Tongue (tissue), 2 donors: ENCODE results near the gene GH1. TPM values are rescaled to one million over a fixed set of nuclear protein-coding genes. Genes with fewer than 3 reads are reported as not detected.

ENCODE experiments used
- small RNA-seq: library from RNA; depleted of rRNA; stranded (forward); fragments of <200 nt; gene quantifications from one replicate; pipeline ENCODE3, GENCODE V24; 2014; ENCODE audit warnings: low replicate concordance
- total RNA-seq: library from RNA; depleted of rRNA; stranded (reverse); fragments of >200 nt; gene quantifications from one replicate; pipeline ENCODE4 v1.2.3, GENCODE V29; 2014

GH1 gene
- total RNA-seq, 1 donor from 2014 or later = not detected

Small RNA genes within 50 kb of the gene (small RNA-seq; reads per million reads assigned to genes)
- gene AC040958.1 (not detected), gene AC127029.1 (not detected), gene GH1 (not detected)

Other genes with a start within 250 kb of the GH1 start
- gene LIMD2, start 218.7 kb downstream of the GH1 start, total RNA-seq = 9.9 TPM
- gene STRADA, start 177.0 kb downstream of the GH1 start, total RNA-seq = 23.9 TPM
- gene CCDC47, start 145.2 kb downstream of the GH1 start, total RNA-seq = 102 TPM
- gene DDX42, start 144.7 kb downstream of the GH1 start, total RNA-seq = 105 TPM
- 47.2 TPM for gene PSMC5, start 91.4 kb downstream of the GH1 start, total RNA-seq
- gene FTSJ3, start 91.2 kb downstream of the GH1 start, total RNA-seq = 42.9 TPM
- 69.4 TPM for gene SMARCD2, start 76.2 kb downstream of the GH1 start, total RNA-seq
- gene CSH2, start 45.2 kb downstream of the GH1 start, total RNA-seq = not detected
- gene GH2, start 36.9 kb downstream of the GH1 start, total RNA-seq = not detected
- gene CSH1, start 22.3 kb downstream of the GH1 start, total RNA-seq = not detected
- gene CSHL1, start 7.6 kb downstream of the GH1 start, total RNA-seq = not detected
- gene CD79B, start 13.5 kb upstream of the GH1 start, total RNA-seq = 7.7 TPM
- gene SCN4A, start 54.1 kb upstream of the GH1 start, total RNA-seq = 46.2 TPM
- 1.3 TPM for gene PRR29, start 79.5 kb upstream of the GH1 start, total RNA-seq
- gene ICAM2, start 101.8 kb upstream of the GH1 start, total RNA-seq = 49.1 TPM
- gene ERN1, start 211.3 kb upstream of the GH1 start, total RNA-seq = 9.4 TPM